Osteoblast (primary cell): Measurements from ENCODE around the gene GRAP. TPM values are rescaled to one million over a fixed set of nuclear protein-coding genes. Genes with fewer than 3 reads are reported as not detected.

Source experiments
- DNase-seq: peaks from one replicate; pipeline ENCODE4 v3.0.0; 2011; ENCODE audit warnings: low spot score, mixed read lengths; ENCODE audit not compliant: insufficient read length; ENCODE audit errors: missing footprints
- H2AFZ ChIP-seq: 2 replicates; pipeline ENCODE4 v1.6.0; 2011; ENCODE audit warnings: mild to moderate bottlenecking, low read length
- H3K27ac ChIP-seq: 2 replicates; pipeline ENCODE4 v1.5.1; 2011; ENCODE audit warnings: mild to moderate bottlenecking, low read depth, low read length, moderate library complexity
- H3K27me3 ChIP-seq: 2 replicates; pipeline ENCODE4 v1.6.0; 2012; ENCODE audit warnings: mild to moderate bottlenecking, control low read depth, inconsistent platforms, low read length, moderate library complexity; ENCODE audit not compliant: insufficient read depth
- H3K36me3 ChIP-seq: 2 replicates; pipeline ENCODE4 v1.5.1; 2011; ENCODE audit warnings: mild to moderate bottlenecking, low read length, control low read depth, moderate library complexity; ENCODE audit not compliant: insufficient read depth
- H3K4me1 ChIP-seq: 2 replicates; pipeline ENCODE4 v1.5.1; 2011; ENCODE audit warnings: mild to moderate bottlenecking, low read length, control low read depth, moderate library complexity; ENCODE audit not compliant: insufficient read depth
- H3K4me2 ChIP-seq: 2 replicates; pipeline ENCODE4 v1.6.0; 2011; ENCODE audit warnings: mild to moderate bottlenecking, low read length; ENCODE audit not compliant: insufficient read depth
- H3K4me3 ChIP-seq: fragments of 200-600 bp; sonication (generic); 3 replicates; pipeline ENCODE4 v1.5.1; 2012; ENCODE audit warnings: mild to moderate bottlenecking, low read length, inconsistent platforms; ENCODE audit not compliant: insufficient read depth
- H3K79me2 ChIP-seq: 2 replicates; pipeline ENCODE4 v1.6.0; 2012; ENCODE audit warnings: mild to moderate bottlenecking, low read length, control low read depth, inconsistent platforms; ENCODE audit not compliant: insufficient read depth
- H3K9me3 ChIP-seq: 2 replicates; pipeline ENCODE4 v1.5.1; 2011; ENCODE audit warnings: low read depth, low read length, control low read depth
- H4K20me1 ChIP-seq: 2 replicates; pipeline ENCODE4 v1.6.0; 2012; ENCODE audit warnings: mild to moderate bottlenecking, low read length, control low read depth; ENCODE audit not compliant: insufficient read depth
- total RNA-seq: library from RNA; depleted of rRNA; stranded (reverse); fragments of >200 nt; gene quantifications from 2 replicates; pipeline ENCODE4 v1.2.3, GENCODE V29; 2012
- TF ChIP-seq, protein P1 (sequence below): IDR thresholded peaks from 2 replicates; pipeline ENCODE4 v1.5.1; 2011; ENCODE audit warnings: mild to moderate bottlenecking, low read depth, low read length, moderate library complexity; ENCODE audit errors: extremely low read depth

GRAP gene
- total RNA-seq, 1 donor = not detected

DNA sequence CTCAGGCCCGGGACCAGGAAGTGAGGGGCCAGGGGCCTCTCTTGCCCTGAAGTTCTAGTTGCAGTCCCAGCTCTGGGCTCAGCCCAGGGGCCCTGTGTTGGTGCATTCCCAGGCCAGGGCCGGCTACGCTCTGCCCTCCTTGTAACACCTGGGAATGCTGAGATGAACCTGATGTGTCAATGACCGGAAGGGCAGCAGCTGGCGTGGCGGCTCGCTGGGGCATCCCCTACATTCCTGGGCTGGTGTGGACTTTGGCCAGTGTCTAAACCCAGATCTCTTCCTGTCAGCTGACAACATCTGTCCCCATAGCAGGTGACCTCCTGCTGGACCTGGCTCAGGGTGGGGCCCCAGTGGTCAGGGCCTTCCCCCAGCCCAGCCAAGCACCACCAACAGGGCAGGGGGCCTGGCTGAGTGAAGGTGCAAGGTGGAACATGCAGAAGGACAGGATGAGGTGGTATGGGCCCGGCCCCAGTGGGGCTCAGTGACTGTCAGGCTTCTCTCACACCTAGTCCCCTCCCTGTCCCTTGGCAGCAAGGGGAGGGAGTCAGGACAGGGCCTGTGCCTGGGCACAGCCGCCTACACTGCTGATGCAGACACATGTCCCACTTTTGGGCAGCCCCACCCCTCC lies 58.1 kb downstream of the GRAP start:
- H3K27me3 ChIP-seq = no peaks in the 10 kb centered on the region
- peaks cover 18% of the 10 kb centered on the region for H3K36me3 ChIP-seq
- no peak overlapping the region for H3K4me3 ChIP-seq
- TF ChIP-seq, protein P1, sequence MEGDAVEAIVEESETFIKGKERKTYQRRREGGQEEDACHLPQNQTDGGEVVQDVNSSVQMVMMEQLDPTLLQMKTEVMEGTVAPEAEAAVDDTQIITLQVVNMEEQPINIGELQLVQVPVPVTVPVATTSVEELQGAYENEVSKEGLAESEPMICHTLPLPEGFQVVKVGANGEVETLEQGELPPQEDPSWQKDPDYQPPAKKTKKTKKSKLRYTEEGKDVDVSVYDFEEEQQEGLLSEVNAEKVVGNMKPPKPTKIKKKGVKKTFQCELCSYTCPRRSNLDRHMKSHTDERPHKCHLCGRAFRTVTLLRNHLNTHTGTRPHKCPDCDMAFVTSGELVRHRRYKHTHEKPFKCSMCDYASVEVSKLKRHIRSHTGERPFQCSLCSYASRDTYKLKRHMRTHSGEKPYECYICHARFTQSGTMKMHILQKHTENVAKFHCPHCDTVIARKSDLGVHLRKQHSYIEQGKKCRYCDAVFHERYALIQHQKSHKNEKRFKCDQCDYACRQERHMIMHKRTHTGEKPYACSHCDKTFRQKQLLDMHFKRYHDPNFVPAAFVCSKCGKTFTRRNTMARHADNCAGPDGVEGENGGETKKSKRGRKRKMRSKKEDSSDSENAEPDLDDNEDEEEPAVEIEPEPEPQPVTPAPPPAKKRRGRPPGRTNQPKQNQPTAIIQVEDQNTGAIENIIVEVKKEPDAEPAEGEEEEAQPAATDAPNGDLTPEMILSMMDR = no peak
- no peaks in the 10 kb centered on the region for H3K4me1 ChIP-seq
- peaks cover 27% of the 10 kb centered on the region for H4K20me1 ChIP-seq
- no peaks in the 10 kb centered on the region for H3K9me3 ChIP-seq
- H3K79me2 ChIP-seq = peaks cover 48% of the 10 kb centered on the region
- H2AFZ ChIP-seq = no peak overlapping the region
- H3K27ac ChIP-seq = no peak overlapping the region
- H3K4me2 ChIP-seq = no peak overlapping the region
- no peak for DNase-seq

DNA sequence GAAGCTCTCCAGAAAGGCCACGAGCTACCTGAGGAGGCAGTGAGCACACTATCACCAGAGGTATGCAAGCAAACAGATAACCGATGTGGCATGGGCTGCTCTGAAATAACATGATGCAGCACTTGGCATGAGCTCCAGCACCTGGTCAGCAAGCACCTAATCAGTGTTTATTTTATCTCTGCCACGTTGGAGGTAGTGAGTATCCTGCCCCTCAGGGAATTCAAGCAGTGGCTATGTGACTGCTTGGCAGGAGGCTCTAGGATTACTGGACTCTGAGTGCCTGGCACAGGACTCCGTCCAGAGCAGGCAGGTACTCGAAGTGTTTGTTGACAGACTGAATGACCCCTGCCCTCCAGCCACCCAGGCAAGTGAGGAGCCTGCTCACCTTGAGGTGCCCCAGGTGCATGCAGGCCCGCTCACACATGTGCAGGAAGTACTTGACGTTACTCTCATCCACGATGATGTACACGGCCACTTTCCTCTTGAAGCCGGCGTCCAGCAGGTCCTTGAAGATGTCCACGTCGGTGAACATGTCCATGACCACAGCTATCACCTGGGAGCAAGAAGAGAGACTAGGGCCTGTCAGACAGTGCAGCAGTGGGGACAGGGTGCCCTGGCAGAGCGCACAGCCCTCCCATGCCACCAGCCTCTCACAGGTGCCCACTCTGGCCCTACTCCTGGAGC lies 58.8 kb downstream of the GRAP start:
- Histone ChIP-seq H3K4me1 (no peaks in the 10 kb centered on the region), H3K4me3 (no peak overlapping the region), H4K20me1 (peaks cover 21% of the 10 kb centered on the region), H3K27ac (no peak overlapping the region), H3K27me3 (no peaks in the 10 kb centered on the region), H3K4me2 (no peak overlapping the region), H2AFZ (no peak overlapping the region), H3K79me2 (peaks cover 42% of the 10 kb centered on the region), H3K36me3 (peaks cover 20% of the 10 kb centered on the region), H3K9me3 (no peaks in the 10 kb centered on the region)
- no peak for DNase-seq
- TF ChIP-seq, protein P1 = no peak

DNA sequence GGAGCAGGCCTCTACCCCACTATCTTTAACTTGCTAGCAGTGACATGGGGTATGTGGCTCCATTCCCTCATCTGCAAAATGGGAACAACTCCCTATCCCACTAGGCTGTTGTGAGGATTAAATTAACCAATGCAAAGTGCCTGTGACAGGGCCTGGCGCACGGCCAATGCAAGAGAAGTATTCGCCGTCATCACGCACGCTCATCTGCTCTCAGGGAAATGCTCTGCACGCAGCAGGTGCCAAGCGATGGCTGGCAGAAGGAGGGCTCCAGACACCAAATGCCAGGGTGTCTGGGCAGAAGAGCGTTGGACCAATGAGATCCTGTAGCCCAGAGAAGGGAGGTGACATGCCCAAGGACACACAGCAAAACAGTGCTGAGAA lies 59.5 kb downstream of the GRAP start:
- H3K36me3 ChIP-seq = peaks cover 23% of the 10 kb centered on the region
- DNase-seq = no peak
- H3K4me2 ChIP-seq = no peak overlapping the region
- no peaks in the 10 kb centered on the region for H3K9me3 ChIP-seq
- TF ChIP-seq, protein P1 = no peak
- H3K79me2 ChIP-seq = peaks cover 41% of the 10 kb centered on the region
- no peak overlapping the region for H3K4me3 ChIP-seq
- H3K27me3 ChIP-seq = no peaks in the 10 kb centered on the region
- no peak overlapping the region for H2AFZ ChIP-seq
- peaks cover 19% of the 10 kb centered on the region for H4K20me1 ChIP-seq
- H3K27ac ChIP-seq = no peak overlapping the region
- H3K4me1 ChIP-seq = peaks cover 3% of the 10 kb centered on the region

DNA sequence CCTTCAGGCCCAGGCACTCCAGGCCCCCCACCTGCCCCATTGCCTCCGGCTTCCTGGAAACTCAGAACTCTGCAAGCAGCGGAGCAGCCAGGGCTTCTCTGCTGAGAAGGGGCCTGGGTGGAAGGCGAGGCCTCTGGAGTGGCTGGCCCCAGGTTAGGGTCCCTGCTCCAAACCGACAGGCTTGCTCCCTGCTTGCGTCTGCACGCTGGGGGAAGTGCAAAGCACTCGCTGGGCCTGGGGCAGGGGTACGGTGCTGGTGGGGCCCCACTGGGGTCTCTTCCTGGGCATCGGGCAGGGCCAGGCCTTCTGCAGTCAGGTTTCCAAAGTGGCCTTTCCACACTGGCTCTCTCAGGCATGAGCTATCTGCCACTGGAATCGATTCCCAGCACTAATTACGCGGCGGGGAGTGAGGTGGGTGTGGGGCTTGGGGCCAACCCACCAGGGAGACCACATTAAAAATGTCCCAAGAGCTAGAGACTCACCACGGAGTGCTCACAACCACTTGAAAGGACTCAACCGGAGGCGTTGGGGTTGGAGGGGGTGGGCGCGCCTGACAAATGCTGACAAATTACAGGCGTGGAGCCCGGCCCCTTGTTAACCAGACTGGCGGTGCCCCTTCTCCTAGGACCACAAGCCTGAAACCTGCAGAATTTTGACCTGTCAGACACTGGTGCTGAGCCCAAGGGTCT lies 60.1 kb downstream of the GRAP start:
- peaks cover 36% of the 10 kb centered on the region for H3K79me2 ChIP-seq
- H3K9me3 ChIP-seq = no peaks in the 10 kb centered on the region
- no peak overlapping the region for H3K4me3 ChIP-seq
- peaks cover 17% of the 10 kb centered on the region for H4K20me1 ChIP-seq
- no peak overlapping the region for H3K4me2 ChIP-seq
- no peak for DNase-seq
- no peak overlapping the region for H2AFZ ChIP-seq
- H3K27me3 ChIP-seq = no peaks in the 10 kb centered on the region
- H3K27ac ChIP-seq = no peak overlapping the region
- H3K4me1 ChIP-seq = peaks cover 8% of the 10 kb centered on the region
- peaks cover 23% of the 10 kb centered on the region for H3K36me3 ChIP-seq
- TF ChIP-seq, protein P1 = no peak
